ENCODE data around the gene ARMC12. TPM values are rescaled to one million over a fixed set of nuclear protein-coding genes. Genes with fewer than 3 reads are reported as not detected.
A peak's percentile ranks its signal among the peaks of the same experiment; 100 is the strongest.

Gene ARMC12
- total and polyA plus RNA-seq, 2 experiments from 2014 or later: 0.83 to 3.2 TPM

- Histone ChIP-seq H3K4me2 (peak overlapping the region; percentile 90), H3K36me3 (replicated peaks; ENCODE audit: insufficient read depth, low read depth) (no peaks in the 10 kb centered on the region), H3K9me2 (replicated peaks; ENCODE audit: insufficient read depth) (no peaks in the 10 kb centered on the region), H3K4me3 (no peak overlapping the region), H2AFZ (no peak overlapping the region), H3K4me1 (ENCODE audit: insufficient read depth) (peaks cover 78% of the 10 kb centered on the region), H3K79me2 (no peaks in the 10 kb centered on the region), H3K27me3 (no peaks in the 10 kb centered on the region), H3K27ac (peak overlapping the region; percentile 100), H4K20me1 (ENCODE audit: insufficient read depth, poor library complexity, severe bottlenecking) (no peaks in the 10 kb centered on the region), H3K9me3 (ENCODE audit: low read depth) (no peaks in the 10 kb centered on the region)
- WGBS (ENCODE audit: low lambda C conversion rate, missing lambda C conversion rate): 68% methylated on average over 5 of the region's 5 CpGs
- no peak for DNase-seq (ENCODE audit: low spot score)
- TF ChIP-seq CTCF (IDR thresholded peaks at IDR 0.05; ENCODE audit: poor library complexity) (no peak), EZH2 (IDR thresholded peaks at IDR 0.05; ENCODE audit: borderline replicate concordance) (no peak), EZH2phosphoT487 (IDR thresholded peaks at IDR 0.05; ENCODE audit: low read depth, severe bottlenecking, unreplicated experiment) (no peak)
Measured at GRCh38 chr6:35725081-35725708, 11.6 kb upstream of the ARMC12 start.

- Histone ChIP-seq H3K9me3 (ENCODE audit: low read depth) (no peaks in the 10 kb centered on the region), H3K36me3 (replicated peaks; ENCODE audit: insufficient read depth, low read depth) (no peaks in the 10 kb centered on the region), H3K9me2 (replicated peaks; ENCODE audit: insufficient read depth) (no peaks in the 10 kb centered on the region), H3K27ac (peak overlapping the region; percentile 100), H3K4me1 (ENCODE audit: insufficient read depth) (peaks cover 80% of the 10 kb centered on the region), H3K4me3 (no peak overlapping the region), H3K4me2 (peak overlapping the region; percentile 90), H4K20me1 (ENCODE audit: insufficient read depth, poor library complexity, severe bottlenecking) (no peaks in the 10 kb centered on the region), H2AFZ (no peak overlapping the region), H3K27me3 (no peaks in the 10 kb centered on the region), H3K79me2 (no peaks in the 10 kb centered on the region)
- TF ChIP-seq CTCF (IDR thresholded peaks at IDR 0.05; ENCODE audit: poor library complexity) (no peak), EZH2 (IDR thresholded peaks at IDR 0.05; ENCODE audit: borderline replicate concordance) (no peak), EZH2phosphoT487 (IDR thresholded peaks at IDR 0.05; ENCODE audit: low read depth, severe bottlenecking, unreplicated experiment) (no peak)
- WGBS (ENCODE audit: low lambda C conversion rate, missing lambda C conversion rate): 55% methylated on average over 11 of the region's 11 CpGs
- DNase-seq (ENCODE audit: low spot score): peak; percentile 54
Measured at GRCh38 chr6:35725721-35726438, 11.0 kb upstream of the ARMC12 start.

- Histone ChIP-seq H3K79me2 (no peaks in the 10 kb centered on the region), H3K9me3 (ENCODE audit: low read depth) (no peaks in the 10 kb centered on the region), H3K4me2 (peak overlapping the region; percentile 90), H2AFZ (peak overlapping the region; percentile 15), H4K20me1 (ENCODE audit: insufficient read depth, poor library complexity, severe bottlenecking) (no peaks in the 10 kb centered on the region), H3K9me2 (replicated peaks; ENCODE audit: insufficient read depth) (no peaks in the 10 kb centered on the region), H3K36me3 (replicated peaks; ENCODE audit: insufficient read depth, low read depth) (no peaks in the 10 kb centered on the region), H3K4me1 (ENCODE audit: insufficient read depth) (peaks cover 76% of the 10 kb centered on the region), H3K27ac (peak overlapping the region; percentile 100), H3K4me3 (peak overlapping the region; percentile 45), H3K27me3 (no peaks in the 10 kb centered on the region)
- DNase-seq (ENCODE audit: low spot score): peak; percentile 93
- TF ChIP-seq EZH2 (IDR thresholded peaks at IDR 0.05; ENCODE audit: borderline replicate concordance) (no peak), CTCF (IDR thresholded peaks at IDR 0.05; ENCODE audit: poor library complexity) (no peak), EZH2phosphoT487 (IDR thresholded peaks at IDR 0.05; ENCODE audit: low read depth, severe bottlenecking, unreplicated experiment) (no peak)
- WGBS (ENCODE audit: low lambda C conversion rate, missing lambda C conversion rate): 4% methylated on average over 29 of the region's 29 CpGs
Measured at GRCh38 chr6:35727231-35727934, 9.4 kb upstream of the ARMC12 start.

Data from hepatocyte (in vitro differentiated cells).